HG03520 (cell line): ENCODE data around the gene KCNMB2.

Experiments used
- ATAC-seq: cut with Tn5 transposase; IDR thresholded peaks from one replicate; pipeline ENCODE4 v1.9.1; 2021; ENCODE audit warnings: mild to moderate bottlenecking, moderate library complexity; ENCODE audit not compliant: unreplicated experiment

The KCNMB2 gene

DNA sequence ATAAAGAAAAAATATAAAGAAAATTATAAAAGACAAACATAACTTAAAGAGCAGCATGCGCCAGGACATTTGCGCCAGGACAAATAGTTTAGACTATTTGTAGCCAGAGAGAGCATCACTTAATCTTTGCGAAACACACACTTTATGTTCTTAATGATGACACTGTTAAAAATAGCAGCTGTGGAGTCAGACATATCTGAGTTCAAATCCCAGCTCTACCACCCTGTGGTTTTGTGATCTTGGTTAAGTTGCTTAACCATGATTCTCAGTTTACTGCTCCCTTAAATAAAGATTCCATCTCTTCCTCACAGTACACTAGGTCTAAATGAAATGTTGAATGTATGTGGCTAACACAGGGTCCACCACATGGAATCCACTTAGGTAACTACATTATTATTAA lies 31.4 kb downstream of the KCNMB2 start:
- no peak for ATAC-seq

- ATAC-seq: no peak
These were observed 32.0 kb downstream of the KCNMB2 start for GRCh38 chr3:178568155-178568731.

DNA sequence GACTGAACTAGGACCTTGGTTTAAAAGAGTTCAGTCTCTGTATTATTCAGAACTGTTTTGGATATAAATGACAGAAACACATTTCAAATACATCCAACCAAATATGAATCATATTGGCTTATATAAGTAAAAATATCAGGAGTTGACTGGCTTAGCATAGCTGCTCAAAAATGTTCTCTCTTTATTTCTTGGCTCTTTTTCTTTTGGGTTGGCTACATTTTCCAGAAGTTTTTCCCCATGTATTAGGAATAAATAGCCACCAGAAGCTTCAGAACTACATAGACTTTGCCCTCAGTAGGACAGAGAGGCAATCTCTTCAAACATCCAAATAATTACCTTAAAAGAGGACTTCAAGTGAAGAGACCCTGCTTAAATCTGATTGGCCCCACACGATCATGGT lies 32.7 kb downstream of the KCNMB2 start:
- ATAC-seq: no peak

DNA sequence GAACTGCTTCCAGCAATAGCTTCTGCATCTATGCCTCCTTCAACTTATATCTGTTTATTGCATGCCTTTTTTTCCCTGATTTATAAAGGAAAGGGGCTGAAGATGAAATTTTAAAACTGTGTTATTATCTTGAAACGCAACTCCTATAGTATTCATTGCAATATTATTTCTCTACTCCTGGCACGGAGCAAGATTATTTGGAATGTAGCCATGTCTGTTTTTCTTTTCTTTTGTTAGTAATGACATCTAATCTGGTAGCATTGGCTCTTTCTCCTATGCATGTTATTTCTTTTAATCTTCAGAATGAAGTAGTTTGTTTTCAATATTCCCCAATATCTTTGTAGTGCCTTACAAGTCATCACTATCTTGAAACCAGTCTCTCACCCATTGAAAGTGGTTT lies 33.6 kb downstream of the KCNMB2 start:
- ATAC-seq: no peak

GRCh38 chr3:178583963-178584575 lies 47.8 kb downstream of the KCNMB2 start:
- no peak for ATAC-seq

DNA sequence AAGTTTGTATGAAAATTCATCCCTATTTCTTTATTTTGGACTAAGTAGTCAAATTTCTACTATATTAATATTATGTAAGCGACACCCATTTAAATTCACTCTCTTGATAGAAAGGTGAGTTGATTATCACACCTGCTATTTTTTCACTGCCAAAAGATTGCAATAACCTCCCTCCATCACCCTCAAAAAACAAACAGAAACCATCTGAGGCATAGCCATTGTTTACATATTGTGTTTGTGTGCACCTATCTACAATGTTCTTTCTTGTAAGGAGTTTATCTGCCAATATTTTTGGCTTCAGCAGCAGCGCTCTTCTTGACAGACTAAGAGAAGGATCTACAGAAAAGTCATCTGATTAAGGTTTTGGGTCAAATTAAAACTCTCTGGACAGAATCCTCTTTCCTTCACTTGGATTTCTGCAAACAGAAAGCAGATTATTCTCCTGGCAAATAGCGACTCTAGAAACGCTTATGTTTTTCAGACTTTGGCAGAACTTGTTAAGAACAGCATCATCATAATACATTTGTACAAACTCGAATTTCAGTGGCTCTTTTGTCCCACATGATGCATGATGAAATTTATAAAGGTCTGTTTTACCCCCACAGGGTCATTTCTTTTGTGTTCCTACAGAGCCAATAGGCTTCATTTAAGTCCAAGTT lies 48.6 kb downstream of the KCNMB2 start:
- no peak for ATAC-seq

GRCh38 chr3:178585454-178585853 lies 49.2 kb downstream of the KCNMB2 start:
- no peak for ATAC-seq

DNA sequence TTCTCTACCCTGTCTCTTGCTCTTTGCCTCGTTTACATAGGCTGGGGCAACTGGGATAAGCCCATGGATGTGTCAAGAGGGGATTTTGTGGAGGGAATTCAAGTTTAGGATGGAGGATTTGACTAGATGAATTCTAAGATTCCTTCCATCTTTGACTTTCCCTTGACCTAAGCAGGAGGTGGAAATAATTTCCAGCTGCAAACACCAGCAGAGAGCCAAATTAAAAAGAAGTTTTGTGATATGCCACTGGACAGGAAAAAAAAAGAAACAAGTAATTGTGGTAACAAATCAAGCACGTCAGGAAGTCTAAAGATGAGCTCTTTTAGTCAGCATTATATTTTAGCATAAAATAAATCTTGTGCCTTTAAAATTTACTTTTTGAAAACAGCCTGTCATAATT lies 49.8 kb downstream of the KCNMB2 start:
- no peak for ATAC-seq

- ATAC-seq: no peak
These were observed 52.4 kb downstream of the KCNMB2 start for GRCh38 chr3:178588628-178589027.

DNA sequence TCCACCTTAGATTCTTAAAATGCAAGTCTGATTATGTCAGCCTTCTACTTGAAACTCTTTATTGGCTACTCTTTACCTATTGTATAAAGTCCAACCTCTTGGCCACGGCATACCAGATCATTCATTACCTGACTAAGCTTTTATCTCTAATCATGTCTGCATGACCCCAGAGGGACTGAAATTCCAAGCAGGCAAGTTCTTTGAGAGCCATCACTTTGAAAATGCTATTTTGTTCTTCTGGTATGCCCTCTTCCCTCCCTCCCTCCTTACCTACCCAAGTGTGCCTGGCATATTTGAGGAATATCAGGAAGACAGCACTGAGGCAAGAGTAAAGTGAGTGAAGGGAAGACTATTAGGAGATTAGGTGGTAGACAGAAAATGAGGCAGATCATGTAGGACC lies 57.5 kb downstream of the KCNMB2 start:
- no peak for ATAC-seq

- ATAC-seq: no peak
These were observed 61.1 kb downstream of the KCNMB2 start for GRCh38 chr3:178597371-178597770.

DNA sequence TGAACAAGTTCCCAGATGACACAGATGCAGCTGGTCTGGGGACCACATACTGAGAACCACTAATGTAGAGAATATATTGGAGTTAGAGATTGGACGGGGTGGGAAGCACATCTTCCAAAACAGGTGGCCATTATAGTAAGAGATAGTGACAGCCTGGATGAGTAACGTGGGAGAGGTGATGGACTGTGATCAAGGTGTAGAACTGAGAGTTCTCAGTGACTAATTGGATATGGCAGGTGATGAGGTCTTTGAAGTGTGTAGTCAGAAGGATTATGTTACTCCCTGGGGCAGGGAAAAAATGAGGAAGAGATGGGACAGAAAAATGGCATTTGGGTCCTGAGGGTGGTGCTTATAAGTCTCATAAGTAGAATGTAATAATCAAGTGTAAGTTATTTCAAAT lies 66.6 kb downstream of the KCNMB2 start:
- no peak for ATAC-seq

GRCh38 chr3:178603735-178604134 lies 67.5 kb downstream of the KCNMB2 start:
- ATAC-seq: peak; percentile 67

- no peak for ATAC-seq
These were observed 82.0 kb downstream of the KCNMB2 start for GRCh38 chr3:178618197-178618596.

- ATAC-seq: no peak
These were observed 82.7 kb downstream of the KCNMB2 start for GRCh38 chr3:178618896-178619295.

DNA sequence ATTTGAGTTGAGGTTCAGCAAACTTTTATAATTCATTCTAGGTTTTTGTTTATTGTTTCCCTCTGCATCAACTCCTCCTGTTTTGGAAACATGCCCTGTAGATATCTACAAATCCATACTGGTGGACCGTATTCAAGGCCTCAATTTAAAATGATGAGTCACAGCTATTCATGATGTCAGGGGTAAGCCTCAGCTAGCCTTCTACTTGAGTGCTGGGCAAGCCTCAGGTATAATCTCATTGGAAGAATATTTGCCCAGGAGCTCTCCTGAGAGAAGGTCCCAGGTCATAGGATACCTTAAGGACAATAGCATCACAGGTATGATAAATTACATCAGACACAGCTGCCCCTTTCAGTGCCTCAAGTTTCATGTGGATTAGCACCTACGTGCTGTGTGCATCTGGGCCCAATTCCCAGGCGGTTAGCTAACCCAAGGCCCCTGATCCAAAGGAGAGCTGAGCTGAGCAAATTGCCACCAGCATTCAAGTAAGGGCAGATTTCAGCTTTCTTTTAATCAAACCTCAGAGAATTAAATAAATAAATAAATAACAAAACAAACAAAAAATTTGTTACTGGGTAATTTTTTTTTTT lies 87.5 kb downstream of the KCNMB2 start:
- no peak for ATAC-seq

GRCh38 chr3:178624276-178624675 lies 88.0 kb downstream of the KCNMB2 start:
- ATAC-seq: no peak

GRCh38 chr3:178625053-178625600 lies 88.9 kb downstream of the KCNMB2 start:
- ATAC-seq: no peak

DNA sequence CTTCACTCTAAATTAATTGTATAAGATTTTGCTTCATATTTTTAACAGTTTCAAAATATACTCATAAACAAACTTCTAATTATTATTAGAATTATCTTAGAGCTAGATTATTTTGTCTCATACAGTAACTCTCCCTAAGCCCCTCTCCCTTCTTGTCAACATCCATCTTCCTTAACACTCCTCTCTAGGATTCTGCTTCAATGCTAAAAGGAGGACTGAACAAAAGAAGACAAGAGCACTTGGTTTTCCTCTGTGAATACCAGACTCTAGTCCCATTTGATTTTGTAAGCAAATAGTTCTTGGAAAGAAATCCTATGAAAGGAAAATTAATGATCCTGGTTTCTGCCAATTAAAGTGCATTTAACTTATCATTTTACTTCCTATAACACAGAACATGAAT lies 91.8 kb downstream of the KCNMB2 start:
- no peak for ATAC-seq

DNA sequence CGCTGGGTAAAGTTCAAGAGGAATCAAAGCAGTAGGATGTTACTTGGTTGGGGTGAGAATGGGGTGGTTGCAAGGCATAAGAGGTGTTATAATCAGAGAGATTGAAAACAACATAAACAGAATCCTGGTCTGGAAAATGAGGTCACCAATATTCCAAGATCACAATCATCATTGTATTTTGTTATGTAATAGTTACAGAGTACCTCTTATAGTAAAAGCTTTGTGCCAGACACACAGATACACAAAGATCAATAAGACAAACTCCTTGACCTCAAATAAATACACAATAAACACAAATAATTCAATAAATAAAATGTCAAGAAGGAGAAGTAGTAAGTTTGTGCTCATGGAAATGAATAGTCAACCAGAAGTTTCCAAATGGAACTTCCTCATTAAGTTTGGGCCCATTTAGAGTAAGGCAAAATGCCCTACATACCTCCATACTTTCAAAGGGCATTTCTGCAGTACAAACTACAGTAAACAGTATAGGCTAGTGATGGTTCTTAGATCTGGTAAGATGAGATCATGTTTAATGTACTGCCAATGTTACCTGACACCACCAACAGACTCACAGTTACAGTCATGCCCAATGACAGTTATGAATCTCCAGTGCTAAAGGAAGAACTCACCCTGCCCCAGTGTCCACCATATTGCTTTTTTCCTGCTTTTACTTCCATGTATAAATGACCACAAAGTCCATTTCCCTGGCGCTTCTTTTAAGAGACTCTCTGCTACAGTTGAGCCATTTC lies 93.4 kb downstream of the KCNMB2 start:
- ATAC-seq: no peak

DNA sequence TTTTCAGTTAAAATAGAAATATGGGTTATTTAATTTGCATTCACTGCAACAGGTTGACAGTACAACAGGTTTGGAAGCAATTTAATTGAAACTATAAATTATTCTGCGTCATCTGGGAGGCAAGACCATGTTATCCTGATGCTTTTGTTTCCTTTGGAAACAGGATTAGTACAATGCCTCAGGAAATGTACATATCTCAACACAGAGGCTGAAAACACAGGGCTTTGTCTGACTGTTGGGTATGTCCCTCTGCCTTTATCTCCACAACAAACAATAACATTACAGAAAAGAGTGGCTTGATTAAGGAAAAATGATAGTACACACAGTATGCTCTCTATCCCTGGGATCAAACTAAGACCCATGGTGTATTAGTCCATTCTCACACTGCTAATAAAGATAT lies 95.7 kb downstream of the KCNMB2 start:
- no peak for ATAC-seq
